Smooth muscle cell of the brain vasculature (primary cell): ENCODE data around the gene IFT74.
"Not testable (repeated sequence)": the region's sequence is repeated elsewhere in the genome, so short reads cannot be mapped to it uniquely, and the experiment has no call there.

Source experiments
- DNase-seq: peaks from one replicate; pipeline ENCODE4 v3.0.0-alpha.2; 2012; ENCODE audit warnings: low read depth, low spot score

Gene IFT74

DNA sequence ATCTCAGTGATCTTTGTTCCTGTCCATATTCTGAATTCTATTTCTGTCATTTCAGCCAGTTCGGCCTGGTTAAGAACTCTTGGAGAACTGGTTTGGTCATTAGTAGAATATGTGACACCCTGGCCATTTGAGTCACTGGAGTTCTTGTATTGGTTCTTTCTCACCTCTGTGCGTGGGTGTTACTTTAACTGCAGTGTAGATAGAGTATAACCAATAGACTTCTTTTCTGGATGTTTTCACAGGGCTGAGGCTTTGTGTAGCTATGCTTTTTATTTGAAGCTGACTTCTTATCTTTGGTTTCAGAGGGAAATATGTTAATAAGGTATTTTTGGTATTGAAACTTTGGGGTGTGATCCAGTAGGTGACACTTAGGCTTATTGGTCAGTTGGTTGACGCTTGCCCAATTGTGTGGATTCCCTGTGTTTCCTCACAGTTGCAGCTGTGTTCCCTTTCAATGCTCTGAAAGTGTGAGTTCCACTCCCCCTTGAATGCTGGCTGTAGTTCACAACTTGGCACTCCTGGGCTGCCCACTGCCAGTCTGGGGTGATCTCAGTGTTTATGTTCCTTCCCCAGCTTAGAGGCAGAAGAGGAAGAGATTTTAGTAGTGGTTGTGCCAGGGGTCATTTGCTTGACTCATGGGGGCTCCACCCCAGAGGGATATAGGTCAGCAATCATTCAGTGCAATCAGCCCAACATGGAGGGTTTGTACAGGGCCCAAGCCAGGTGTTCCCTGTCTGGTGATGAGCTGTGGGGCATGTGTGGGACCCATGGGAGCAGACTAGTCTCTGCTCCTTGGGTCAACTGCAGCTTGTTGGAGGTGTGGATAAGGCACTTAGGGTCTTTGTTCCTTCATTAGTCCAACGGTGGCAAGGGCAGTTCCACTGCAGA lies 117.9 kb downstream of the IFT74 start:
- DNase-seq, result no peak

DNA sequence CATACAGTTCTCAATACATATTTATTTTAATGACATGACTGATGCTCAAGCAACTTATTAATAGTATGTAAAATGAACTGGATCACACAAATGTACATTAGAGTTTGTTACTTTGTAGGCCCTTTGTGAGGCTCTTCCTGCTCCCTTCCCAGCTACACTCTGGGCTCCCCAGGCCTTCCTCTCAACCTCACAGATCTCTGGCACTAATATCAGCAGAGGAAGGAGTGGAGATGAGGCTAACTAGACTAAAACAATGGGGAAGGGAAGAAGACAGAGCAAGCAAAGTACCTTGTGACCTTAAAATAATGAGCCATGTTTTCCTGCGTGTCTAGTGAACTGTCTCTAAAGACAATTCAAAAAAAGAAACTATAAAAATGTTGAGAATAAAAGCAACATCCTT lies 122.5 kb downstream of the IFT74 start:
- no peak for DNase-seq

DNA sequence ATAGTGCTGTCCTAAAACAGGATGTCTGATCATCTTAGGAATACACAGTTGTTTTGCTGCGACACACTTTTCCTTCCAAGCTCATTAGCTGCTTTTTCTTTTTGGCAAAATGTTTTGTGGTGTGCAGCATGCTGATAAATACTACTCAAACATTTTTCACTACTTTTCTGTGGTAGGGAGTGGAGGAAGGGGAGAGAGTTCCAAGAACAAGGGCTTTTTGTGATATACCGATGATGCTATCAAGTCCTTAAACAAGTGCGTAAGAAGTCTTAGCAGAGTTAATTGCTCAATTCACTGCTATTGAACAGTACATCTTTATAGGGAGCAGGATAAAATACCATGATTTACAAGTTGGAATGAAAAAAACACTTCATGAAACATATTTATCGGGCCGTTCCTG lies 129.2 kb downstream of the IFT74 start:
- no peak for DNase-seq

DNA sequence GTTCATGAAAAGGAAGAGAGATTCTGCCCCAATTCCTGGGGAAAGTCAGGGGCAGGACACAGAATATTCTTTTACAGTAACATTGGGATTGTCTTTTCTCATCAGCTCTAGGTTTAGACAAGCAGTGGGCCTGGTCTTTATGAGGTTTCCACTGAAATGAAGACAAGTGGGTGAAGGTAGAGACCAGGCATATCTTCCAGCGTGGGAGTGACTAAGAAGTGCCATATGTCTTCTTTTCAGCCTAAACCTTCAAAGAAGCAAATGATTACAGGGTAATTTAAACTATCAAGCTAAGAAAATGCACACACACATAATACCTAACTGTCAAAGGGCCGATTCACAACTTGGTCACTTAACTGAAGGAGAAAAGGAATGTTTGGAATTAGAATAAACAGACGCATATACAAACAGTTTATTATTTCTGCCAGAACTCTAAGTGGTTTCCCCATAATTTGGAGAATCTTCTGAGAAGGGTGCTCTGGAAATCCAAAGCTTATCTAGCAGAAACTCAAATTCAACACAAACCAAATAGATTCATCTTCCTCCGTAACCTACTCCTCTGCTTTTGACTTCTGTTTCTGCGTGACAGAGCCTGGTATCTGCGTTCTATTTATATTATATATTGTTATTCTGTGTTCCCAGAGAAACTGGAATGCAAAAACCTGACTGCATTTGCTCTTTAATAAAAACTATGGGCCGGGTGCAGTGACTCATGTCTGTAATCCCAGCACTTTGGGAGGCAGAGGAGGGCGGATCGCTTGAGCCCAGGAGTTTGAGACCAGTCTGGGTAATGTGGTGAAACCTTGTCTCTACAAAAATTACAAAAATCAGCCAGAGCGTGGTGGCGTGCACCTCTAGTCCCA lies 130.8 kb downstream of the IFT74 start:
- no peak for DNase-seq

DNA sequence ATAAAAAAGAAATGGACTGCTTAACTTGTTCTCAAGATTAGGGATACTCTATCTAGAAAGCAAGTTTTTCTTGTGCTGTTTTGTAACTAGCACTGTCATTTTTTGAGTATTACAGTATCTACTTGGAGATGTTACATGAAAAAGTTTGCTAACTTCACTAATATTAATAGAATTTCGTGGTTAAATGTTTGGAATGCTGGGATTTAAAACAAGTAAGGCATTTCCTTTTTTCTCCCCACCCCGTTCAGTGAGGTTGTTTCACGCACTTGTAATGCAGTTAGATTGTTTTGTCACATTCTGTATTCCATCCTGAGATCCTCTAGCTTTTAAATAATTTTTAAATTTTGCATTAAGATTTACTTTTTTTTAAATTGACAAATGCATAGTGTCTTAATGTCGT lies 132.8 kb downstream of the IFT74 start:
- DNase-seq, result no peak

DNA sequence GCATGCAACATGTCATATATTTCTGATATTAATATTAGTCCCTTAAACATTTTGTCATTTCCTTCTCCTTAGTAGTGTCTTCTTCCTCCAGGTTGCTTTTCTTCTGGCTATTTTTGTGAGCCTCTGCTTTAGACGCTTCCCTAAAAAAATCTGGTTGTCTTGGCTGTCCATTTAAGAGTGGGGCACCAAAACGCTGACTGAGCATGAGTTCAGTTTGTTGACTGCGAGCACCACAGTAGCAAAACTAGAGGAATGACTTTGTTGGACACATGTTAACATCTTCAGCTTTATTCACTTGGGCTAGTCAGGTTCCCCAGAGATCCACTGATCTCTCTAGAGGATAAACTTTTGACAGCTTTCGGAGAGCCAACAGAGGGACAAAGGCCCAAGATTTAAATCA lies 133.5 kb downstream of the IFT74 start:
- no peak for DNase-seq

DNA sequence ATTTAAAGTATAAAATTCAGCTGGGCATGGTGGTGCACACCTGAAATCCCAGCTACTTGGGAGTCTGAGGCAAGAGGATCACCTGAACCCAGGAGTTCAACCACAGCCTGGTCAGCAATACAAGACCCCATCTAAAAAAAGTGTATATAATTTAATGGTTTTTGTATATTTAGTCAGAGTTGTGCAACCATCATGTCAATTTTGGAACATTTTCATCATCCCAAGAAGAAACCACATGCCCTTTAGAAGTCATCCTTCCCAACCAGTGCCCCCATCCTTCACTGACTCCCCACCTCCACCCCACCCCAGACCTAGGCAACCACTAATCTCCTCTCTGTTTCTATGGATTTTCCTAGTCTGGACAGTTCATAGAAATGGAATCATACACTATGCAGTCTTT lies 134.0 kb downstream of the IFT74 start:
- no peak for DNase-seq

DNA sequence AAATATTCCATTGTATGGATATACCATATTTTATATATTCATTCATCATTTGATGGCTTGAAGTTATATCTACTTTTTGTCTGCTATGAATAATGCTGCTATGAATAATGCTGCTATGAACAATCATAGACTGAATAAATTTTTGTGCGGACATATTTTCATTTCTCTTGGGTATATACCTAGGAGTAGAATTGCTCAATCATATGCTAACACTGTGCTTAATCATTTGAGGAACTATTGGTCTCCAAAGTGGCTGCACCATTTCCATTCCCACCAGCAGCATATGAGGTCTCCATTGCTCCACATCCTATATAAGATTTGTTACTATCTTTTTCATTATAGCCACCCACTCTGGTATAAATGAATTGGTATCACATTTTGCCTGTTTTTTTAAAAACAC lies 134.5 kb downstream of the IFT74 start:
- no peak for DNase-seq

DNA sequence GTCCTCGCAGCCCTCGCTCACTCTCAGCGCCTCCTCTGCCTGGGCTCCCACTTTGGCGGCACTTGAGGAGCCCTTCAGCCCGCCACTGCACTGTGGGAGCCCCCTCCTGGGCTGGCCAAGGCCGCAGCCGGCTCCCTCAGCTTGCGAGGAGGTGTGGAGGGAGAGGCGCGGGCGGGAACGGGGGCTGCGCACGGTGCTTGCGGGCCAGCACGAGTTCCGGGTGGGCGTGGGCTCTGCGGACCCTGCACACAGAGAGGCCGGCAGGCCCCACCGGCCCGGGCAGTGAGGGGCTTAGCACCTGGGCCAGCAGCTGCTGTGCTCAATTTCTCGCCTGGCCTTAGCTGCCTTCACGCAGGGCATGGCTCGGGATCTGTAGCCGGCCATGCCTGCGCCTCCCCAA lies 136.3 kb downstream of the IFT74 start:
- DNase-seq, result not testable (repeated sequence)

DNA sequence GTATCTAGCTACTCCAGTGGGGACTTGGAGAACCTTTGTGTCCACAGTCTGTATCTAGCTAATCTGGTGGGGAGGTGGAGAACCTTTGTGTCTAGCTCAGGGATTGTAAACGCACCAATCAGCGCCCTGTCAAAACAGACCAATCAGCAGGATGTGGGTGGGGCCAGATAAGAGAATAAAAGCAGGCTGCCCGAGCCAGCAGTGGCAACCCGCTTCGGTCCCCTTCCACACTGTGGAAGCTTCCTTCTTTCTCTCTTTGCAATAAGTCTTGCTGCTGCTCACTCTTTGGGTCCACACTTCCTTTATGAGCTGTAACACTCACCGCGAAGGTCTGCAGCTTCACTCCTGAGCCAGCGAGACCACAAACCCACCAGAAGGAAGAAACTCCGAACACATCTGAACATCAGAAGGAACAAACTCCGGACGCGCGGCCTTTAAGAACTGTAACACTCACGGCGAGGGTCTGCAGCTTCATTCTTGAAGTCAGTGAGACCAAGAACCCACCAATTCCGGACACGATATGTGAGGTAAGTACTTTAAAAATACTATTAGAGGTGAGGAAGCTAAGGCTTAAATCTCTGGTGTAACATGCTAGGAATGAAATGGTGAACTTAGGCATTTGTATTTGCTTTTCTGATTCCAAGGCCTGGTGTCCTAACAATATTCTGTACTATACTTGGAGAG lies 137.3 kb downstream of the IFT74 start:
- not testable (repeated sequence) for DNase-seq

DNA sequence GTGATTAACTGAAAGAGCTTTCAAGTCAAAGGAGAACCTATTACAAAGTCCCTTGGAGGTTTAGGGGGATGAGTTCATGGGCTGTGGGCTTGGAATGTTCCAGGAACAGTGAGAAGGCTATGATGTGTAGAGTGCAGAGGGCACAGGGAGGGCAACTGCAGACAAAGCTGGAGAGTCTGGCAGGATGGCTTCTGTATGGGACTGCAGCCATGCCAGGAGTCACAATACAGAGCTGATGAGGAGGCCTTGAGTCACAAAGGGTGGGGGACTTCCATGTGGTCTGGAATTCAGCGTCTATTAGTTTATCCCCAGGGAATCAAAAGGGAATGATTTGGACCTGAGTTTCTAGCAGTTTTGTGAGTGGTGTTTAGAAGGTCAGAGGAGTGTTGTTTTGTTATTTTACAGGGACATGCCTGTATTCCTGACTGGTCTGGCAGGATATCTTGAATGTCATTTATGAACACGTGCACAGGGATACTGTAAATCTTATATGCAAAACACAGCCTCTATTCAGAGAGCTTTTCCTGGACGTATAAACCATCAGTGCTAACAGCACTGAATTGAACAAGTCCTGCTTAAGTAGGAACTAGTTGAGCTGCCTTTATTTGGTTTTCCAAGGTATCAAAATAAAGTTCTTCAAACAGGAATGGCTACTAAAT lies 138.6 kb downstream of the IFT74 start:
- no peak for DNase-seq

DNA sequence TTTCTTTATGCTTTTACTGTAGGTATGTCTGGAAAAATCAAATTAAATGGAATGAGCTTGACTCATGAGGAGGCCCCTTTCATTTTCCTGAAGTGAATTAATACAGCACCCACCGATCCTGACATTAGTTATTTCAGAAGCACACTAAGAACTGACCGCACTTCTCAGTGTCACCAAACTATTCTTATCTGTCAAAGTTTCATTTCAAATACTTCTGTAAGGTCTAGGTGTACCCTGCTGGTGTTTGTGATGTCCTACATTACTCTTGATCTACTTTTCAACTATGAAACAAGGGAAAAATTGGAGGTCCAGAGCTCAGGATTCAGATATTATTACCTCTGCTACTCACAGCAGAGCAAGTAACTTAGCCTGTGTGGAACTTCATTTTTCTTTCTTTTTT lies 151.0 kb downstream of the IFT74 start:
- DNase-seq, result no peak

DNA sequence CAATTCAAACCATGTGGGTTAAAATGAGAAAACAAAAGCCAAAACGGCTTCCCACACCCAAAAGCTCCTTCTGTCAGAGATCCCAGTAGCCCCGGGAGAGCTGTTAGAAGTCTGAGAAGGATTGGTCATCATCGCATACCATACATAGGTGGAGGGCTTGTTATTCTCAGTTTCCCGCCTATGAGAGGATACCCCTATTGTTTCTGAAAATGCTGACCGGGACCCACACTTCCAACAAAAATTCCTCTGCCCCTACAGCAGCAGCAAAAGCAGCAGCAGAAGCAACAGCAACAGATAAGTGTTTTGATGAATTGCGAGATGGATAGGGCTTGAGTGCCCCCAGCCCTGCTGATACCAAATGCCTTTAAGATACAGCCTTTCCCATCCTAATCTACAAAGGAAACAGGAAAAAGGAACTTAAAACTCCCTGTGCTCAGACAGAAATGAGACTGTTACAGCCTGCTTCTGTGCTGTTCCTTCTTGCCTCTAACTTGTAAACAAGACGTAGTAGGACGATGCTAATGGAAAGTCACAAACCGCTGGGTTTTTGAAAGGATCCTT lies 152.8 kb downstream of the IFT74 start, which contains the start of gene TEK:
Gene TEK, plus strand, starts transcription at position 245 of the 561 bp plus-strand sequence. CDS start 366 bp downstream, outside the sequence.
- no peak for DNase-seq

DNA sequence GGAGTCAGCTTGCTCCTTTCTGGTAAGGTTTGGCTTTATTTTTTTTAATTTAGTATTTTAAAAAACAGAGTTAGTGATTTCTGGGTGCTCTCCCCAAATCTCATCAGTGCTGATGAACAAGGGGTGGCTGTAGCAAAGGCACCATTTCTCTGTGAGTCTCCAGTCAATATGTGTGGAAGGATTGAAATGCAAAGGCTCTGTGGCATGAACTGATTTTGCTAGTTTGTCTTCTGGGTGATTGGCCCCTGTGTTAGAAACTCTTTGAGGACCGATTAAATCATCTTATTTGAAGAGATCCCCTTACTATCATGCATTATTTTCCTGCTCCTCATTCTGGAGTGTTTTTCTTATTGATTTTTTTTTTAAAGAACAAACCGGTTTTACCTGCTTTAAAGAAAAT lies 153.4 kb downstream of the IFT74 start:
- DNase-seq, result no peak

DNA sequence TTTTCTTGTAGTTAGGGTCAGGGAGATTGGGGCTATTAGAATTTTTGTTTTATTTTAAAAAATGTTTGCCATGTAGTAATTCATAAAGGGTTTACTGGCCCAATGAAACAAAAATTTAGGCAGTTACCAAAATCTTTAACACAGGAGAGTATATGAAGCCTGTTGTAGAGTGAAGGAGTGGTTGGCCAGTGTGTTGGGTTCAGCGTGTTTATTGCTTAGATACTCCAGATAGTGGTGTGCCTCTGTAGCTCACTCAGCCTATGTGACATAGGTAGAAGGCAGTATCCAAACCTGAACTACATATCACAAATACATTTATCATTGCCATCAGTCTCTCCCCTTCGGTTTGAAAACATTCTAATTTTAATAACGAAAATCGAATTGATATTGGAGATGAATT lies 154.0 kb downstream of the IFT74 start:
- no peak for DNase-seq

DNA sequence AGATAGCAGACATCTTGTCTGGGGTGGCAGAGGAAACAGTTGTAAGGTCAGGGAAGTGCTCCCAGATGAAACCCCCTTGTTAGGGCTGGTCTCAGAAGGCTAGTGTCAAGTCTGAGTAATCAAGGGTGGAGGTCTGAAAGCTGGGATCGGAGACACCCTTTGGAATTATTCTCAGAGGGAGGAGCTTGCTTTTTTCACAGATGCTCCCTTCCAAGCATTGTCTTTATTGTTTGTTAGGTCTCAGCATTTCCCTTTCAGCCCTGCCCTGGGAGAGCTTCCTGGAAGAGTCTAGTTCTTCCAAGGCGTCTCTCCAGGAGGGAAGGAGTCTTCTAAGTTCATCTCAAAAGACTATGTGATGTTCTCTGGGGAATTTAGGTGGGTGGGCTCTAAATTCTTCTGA lies 156.0 kb downstream of the IFT74 start:
- DNase-seq, result no peak
